HepG2 (cell line): ENCODE measurements around the gene ANXA11.

Source experiments
- ARID3A ChIP-seq: IDR thresholded peaks from 2 replicates; pipeline ENCODE4 v1.6.1; 2012; ENCODE audit warnings: low read depth, low read length, improper control_type of control experiment
- DPF2 ChIP-seq: sonication (generic); formaldehyde crosslinking; IDR thresholded peaks from 2 replicates; pipeline ENCODE4 v1.4.0; 2020; ENCODE audit warnings: mild to moderate bottlenecking, low read depth, missing genetic modification reagents, borderline replicate concordance
- HIVEP1 ChIP-seq: sonication (generic); formaldehyde crosslinking; IDR thresholded peaks from 2 replicates; pipeline ENCODE4 v1.4.0; 2020; ENCODE audit warnings: mild to moderate bottlenecking, missing genetic modification reagents
- HMGXB4 ChIP-seq, 2 experiments: sonication (generic) in 1 of 2; formaldehyde crosslinking in 1 of 2; IDR thresholded peaks; 2 replicates each; pipeline versions ENCODE4 v1.4.0 to v1.6.1; 2018 to 2020; ENCODE audit warnings: missing genetic modification reagents in 2 of 2, borderline replicate concordance in 1 of 2, low read depth in 1 of 2, mild to moderate bottlenecking in 1 of 2, missing biosample characterization in 1 of 2
- KDM1A ChIP-seq: IDR thresholded peaks from 2 replicates; pipeline ENCODE4 v1.6.1; 2016; ENCODE audit warnings: missing compliant biosample characterization
- MAZ ChIP-seq, 2 experiments: sonication (generic) in 1 of 2; formaldehyde crosslinking in 1 of 2; IDR thresholded peaks; 2 replicates each; pipeline versions ENCODE4 v1.5.0 to v1.6.1; 2012 to 2020; ENCODE audit warnings: low read depth in 2 of 2, mild to moderate bottlenecking in 2 of 2, borderline replicate concordance in 1 of 2, improper control_type of control experiment in 1 of 2, low read length in 1 of 2, missing genetic modification reagents in 1 of 2, moderate library complexity in 1 of 2
- NFIC ChIP-seq: IDR thresholded peaks from 2 replicates; pipeline ENCODE4 v1.6.1; 2012; ENCODE audit warnings: mild to moderate bottlenecking, low read length, inconsistent platforms
- SETDB1 ChIP-seq: sonication (generic); formaldehyde crosslinking; IDR thresholded peaks from 2 replicates; pipeline ENCODE4 v1.5.1; 2020; ENCODE audit warnings: missing genetic modification reagents, mild to moderate bottlenecking, borderline replicate concordance
- SMARCC2 ChIP-seq: fragments of 450-650 bp; IDR thresholded peaks from 2 replicates; pipeline ENCODE4 v1.6.1; 2017; ENCODE audit warnings: antibody characterized with exemption, mild to moderate bottlenecking
- SP1 ChIP-seq, 2 experiments: fragments of 450-650 bp in 1 of 2; sonication (generic) in 1 of 2; formaldehyde crosslinking in 1 of 2; IDR thresholded peaks; 2 replicates each; pipeline versions ENCODE4 v1.4.0 to v1.6.1; 2016 to 2020; ENCODE audit warnings: missing genetic modification reagents in 1 of 2
- TAF1 ChIP-seq: sonication (generic); formaldehyde crosslinking; IDR thresholded peaks from 2 replicates; pipeline ENCODE4 v1.4.0; 2020; ENCODE audit warnings: missing genetic modification reagents

GRCh38 chr10:80170641-80171040 lies 34.7 kb downstream of the ANXA11 start:
- TF ChIP-seq SMARCC2 (no peak), ARID3A (no peak), HMGXB4 (CRISPR knock-in tag; IDR thresholded peaks at IDR 0.05; ENCODE audit: borderline replicate concordance in 1 of 2, low read depth in 1 of 2) (no peak), DPF2 (CRISPR knock-in tag) (no peak), KDM1A (CRISPR knock-in tag) (no peak), MAZ (IDR thresholded peaks at IDR 0.05; ENCODE audit: borderline replicate concordance, low read depth, low read length) (no peak), MAZ (CRISPR knock-in tag; IDR thresholded peaks at IDR 0.05; ENCODE audit: low read depth) (no peak), NFIC (no peak), SETDB1 (CRISPR knock-in tag) (no peak), TAF1 (CRISPR knock-in tag) (no peak), SP1 (IDR thresholded peaks at IDR 0.05) (no peak), SP1 (CRISPR knock-in tag; IDR thresholded peaks at IDR 0.05) (no peak), HIVEP1 (no peak)
